Gastrocnemius medialis (tissue), 4 donors: ENCODE measurements around the gene TOMM22. TPM values are rescaled to one million over a fixed set of nuclear protein-coding genes. Genes with fewer than 3 reads are reported as not detected.

Experiments used
- ATAC-seq, 2 donors: fragments of 150-250 bp; one replicate each; pipeline ENCODE4 v1.9.1; 2016
- DNase-seq, 2 donors: peaks; one replicate each; pipeline ENCODE4 v3.0.0-alpha.2; 2019
- H3K27ac ChIP-seq, 4 donors: fragments of 200-600 bp; sonication (generic); 1 replicate in 1 of 4; 2 replicates in 3 of 4; pipeline ENCODE4 v1.5.1; 2016 to 2018; ENCODE audit warnings: mild to moderate bottlenecking in 2 of 4, moderate library complexity in 1 of 4
- H3K27me3 ChIP-seq, 3 donors: fragments of 200-600 bp; sonication (generic) in 2 of 3; 1 replicate in 1 of 3; 2 replicates in 2 of 3; pipeline versions ENCODE4 v1.5.1 to v1.6.0; 2016 to 2019; ENCODE audit warnings: mild to moderate bottlenecking in 1 of 3, moderate library complexity in 1 of 3
- H3K36me3 ChIP-seq, 2 donors: fragments of 200-600 bp; sonication (generic) in 1 of 2; one replicate each; pipeline ENCODE4 v1.5.1; 2017 to 2018
- H3K4me1 ChIP-seq, 2 donors: fragments of 200-600 bp; sonication (generic) in 1 of 2; one replicate each; pipeline ENCODE4 v1.5.1; 2016 to 2017; ENCODE audit warnings: mild to moderate bottlenecking in 2 of 2
- H3K4me3 ChIP-seq, 4 donors: fragments of 200-600 bp; sonication (generic) in 3 of 4; 1 replicate in 1 of 4; 2 replicates in 3 of 4; pipeline ENCODE4 v1.5.1; 2016 to 2019; ENCODE audit warnings: mild to moderate bottlenecking in 2 of 4
- H3K9me3 ChIP-seq, 3 donors: fragments of 200-600 bp; sonication (generic) in 2 of 3; 1 replicate in 1 of 3; 2 replicates in 2 of 3; pipeline ENCODE4 v1.5.1; 2016 to 2019
- POLR2A ChIP-seq, 2 donors: fragments of 450-650 bp; IDR thresholded peaks; one replicate each; pipeline ENCODE4 v1.6.1; 2017; ENCODE audit warnings: antibody characterized with exemption in 2 of 2, mild to moderate bottlenecking in 2 of 2, moderate library complexity in 2 of 2
- in situ Hi-C, 4 donors: fragments of 200-750 bp; cut with MboI; loops; one replicate each; pipeline versions ENCODE4 v1.15.0 to v1.8.0; 2017; ENCODE audit warnings: low sequenced_read_pairs in 4 of 4
- intact Hi-C: fragments of 100-400 bp; cut with DNase I; formaldehyde crosslinking; loops from one replicate; pipeline ENCODE4 v1.15.1; 2023; ENCODE audit warnings: low total_unique reads
- total RNA-seq, 4 donors: library from RNA; depleted of rRNA; stranded (reverse); fragments of >200 nt; gene quantifications; one replicate each; pipeline versions ENCODE4 v1.1.0 to v1.2.3, GENCODE V29; 2016
- TF ChIP-seq, protein P1 (sequence below), 5 experiments: fragments of 450-650 bp in 3 of 5; fragments of 200-600 bp in 2 of 5; sonication (generic) in 2 of 5; IDR thresholded peaks in 4 of 5; conservative IDR thresholded peaks in 1 of 5; 1 replicate in 4 of 5; 2 replicates in 1 of 5; pipeline ENCODE4 v1.5.1; 2016 to 2019; ENCODE audit warnings: antibody characterized with exemption in 5 of 5, mild to moderate bottlenecking in 3 of 5, moderate library complexity in 3 of 5

The TOMM22 gene
- total RNA-seq, 4 donors from 2014 or later = 37.1 to 47.1 (median 46.3) TPM

DNA sequence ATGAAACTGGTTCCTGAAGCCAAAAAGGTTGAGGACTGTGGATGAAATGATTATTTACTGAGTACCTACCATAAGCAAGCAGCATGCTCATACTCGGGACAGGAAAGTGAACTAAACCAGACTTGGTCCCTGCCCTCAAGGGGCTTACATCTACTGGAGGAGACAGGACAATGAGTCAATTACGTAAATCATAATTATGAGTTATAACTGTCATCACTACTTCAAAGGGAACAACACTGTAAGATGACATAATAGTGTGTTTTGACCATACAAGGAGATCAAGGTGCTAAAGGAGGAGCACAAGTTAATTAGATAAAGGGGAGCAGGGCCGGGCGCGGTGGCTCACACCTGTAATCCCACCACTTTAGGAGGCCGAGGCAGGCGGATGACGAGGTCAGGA, 28.0 kb upstream of the TOMM22 start:
- intact Hi-C loops = no loop called here
- in situ Hi-C loops = no loop called here

DNA sequence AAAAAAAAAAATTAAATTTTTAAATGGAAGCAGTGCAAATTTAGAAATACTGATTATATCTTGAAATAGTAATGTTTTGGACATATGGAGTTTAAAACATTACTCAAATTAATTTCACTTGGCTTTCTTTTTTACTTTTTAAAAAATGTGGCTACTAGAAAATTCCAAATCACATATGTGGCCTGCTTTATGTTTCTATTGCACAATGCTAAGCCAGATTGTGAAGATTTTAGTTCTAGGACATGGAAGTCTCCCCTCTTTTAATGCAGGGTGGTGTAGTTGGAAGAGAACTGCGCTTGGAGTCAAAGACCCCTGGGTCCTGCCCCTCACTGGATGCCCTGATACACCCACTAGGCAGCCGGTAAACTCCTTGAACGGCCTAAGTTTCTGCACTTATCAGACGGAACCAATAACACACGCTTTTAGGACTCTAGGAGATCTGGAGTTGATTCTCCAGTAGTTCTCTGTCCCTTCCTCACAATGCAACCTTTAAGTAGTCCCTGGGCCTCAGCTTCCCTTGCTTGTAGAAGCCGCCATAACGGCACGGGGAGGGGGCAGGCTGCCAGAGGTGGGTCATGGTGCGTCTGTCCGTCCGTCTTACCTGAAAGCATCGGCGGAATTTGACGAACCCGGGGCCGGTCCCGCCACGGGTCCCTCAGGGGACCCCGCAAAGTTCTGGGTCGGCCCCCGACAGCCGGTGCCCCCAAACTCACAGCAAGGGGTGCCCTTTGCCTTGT, 26.1 kb upstream of the TOMM22 start:
- Histone ChIP-seq H3K36me3 (no peaks in the 10 kb centered on the region), H3K27ac (peak overlapping the region; percentile 87 to 98 (median 92)), H3K4me3 (peak overlapping the region; percentile 79 to 99 (median 92)), H3K9me3 (no peaks in the 10 kb centered on the region), H3K27me3 (no peaks in the 10 kb centered on the region), H3K4me1 (peaks cover 7 to 18% of the 10 kb centered on the region in 2 donors)
- intact Hi-C loops (loop anchor here (1.0 to 2.0 kb wide), 2 partner anchors 85 to 151 kb away; partner anchors contain the start of gene DMC1), in situ Hi-C loops (no loop called here)
- DNase-seq = no peak
- ATAC-seq = no peak
- TF ChIP-seq, protein P1, sequence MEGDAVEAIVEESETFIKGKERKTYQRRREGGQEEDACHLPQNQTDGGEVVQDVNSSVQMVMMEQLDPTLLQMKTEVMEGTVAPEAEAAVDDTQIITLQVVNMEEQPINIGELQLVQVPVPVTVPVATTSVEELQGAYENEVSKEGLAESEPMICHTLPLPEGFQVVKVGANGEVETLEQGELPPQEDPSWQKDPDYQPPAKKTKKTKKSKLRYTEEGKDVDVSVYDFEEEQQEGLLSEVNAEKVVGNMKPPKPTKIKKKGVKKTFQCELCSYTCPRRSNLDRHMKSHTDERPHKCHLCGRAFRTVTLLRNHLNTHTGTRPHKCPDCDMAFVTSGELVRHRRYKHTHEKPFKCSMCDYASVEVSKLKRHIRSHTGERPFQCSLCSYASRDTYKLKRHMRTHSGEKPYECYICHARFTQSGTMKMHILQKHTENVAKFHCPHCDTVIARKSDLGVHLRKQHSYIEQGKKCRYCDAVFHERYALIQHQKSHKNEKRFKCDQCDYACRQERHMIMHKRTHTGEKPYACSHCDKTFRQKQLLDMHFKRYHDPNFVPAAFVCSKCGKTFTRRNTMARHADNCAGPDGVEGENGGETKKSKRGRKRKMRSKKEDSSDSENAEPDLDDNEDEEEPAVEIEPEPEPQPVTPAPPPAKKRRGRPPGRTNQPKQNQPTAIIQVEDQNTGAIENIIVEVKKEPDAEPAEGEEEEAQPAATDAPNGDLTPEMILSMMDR (IDR thresholded peaks at IDR 0.05 in 4 of 5, conservative IDR thresholded peaks at IDR 0.05 in 1 of 5) = no peak

More for the DNA sequence above, 28.0 kb upstream of the TOMM22 start:
- DNase-seq (no peak), ATAC-seq (no peak)
- Histone ChIP-seq H3K4me3 (no peak overlapping the region), H3K27me3 (no peaks in the 10 kb centered on the region), H3K9me3 (no peaks in the 10 kb centered on the region), H3K27ac (no peak overlapping the region), H3K4me1 (peaks cover 7 to 18% of the 10 kb centered on the region in 2 donors), H3K36me3 (no peaks in the 10 kb centered on the region)
- no peak for TF ChIP-seq POLR2A (IDR thresholded peaks at IDR 0.05)
- TF ChIP-seq, protein P1 (IDR thresholded peaks at IDR 0.05 in 4 of 5, conservative IDR thresholded peaks at IDR 0.05 in 1 of 5) = no peak

DNA sequence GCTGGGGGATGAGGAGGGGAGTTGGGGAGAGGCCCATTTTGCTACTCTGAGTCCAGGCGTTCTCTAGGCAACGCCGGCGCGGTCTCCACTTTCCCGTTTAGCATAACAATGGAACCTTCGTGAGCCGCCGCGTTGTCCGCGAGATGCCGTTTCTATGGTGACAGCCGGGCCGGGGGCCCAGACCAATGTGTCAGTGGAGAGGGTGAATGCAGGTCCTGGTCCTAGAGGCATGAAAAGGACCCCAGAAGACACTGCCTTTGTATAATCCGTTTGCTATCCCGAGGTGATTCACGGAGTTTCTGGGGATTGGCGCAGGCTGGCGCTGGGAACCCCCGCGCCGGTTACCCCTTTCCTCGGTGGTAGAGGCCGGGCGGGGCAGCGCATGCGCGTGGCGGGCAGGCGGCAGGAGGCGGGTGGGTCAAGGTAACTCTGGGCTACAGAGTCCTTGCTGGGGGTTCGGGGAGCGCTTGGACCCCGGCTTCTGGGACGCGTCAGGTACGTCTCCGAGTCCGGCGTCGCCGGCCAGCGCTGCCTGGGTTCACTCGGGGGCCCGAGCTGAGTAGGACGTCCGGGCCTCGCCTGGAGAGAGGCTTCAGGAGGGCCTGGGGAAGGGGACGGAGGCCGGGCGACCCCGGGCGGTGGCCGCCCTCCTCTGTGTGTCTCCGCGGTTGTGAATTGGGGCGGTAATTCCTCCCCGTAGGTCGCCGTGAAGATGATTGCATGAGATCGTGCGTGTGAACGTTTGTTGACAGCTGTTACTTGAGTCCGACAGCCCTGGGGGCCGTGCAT, 25.3 kb upstream of the TOMM22 start, which contains the start of the genes CBY1 and FAM227A:
Gene CBY1 (plus strand): TSS at position 383 of the 789 bp plus-strand sequence. CDS start 11,417 bp downstream, outside the sequence.
Gene FAM227A (minus strand): TSS at position 137 of the 789 bp plus-strand sequence. CDS start 6,224 bp downstream, outside the sequence.
- TF ChIP-seq, protein P1 (IDR thresholded peaks at IDR 0.05 in 4 of 5, conservative IDR thresholded peaks at IDR 0.05 in 1 of 5) = no peak
- peak; percentile 72 to 76 for TF ChIP-seq POLR2A (IDR thresholded peaks at IDR 0.05)
- Histone ChIP-seq H3K36me3 (peaks cover 0 to 6% of the 10 kb centered on the region in 2 donors), H3K27ac (peak within 1 kb of the TSS; percentile 87 to 98 (median 92)), H3K4me3 (peak within 1 kb of the TSS; percentile 79 to 99 (median 92)), H3K9me3 (no peaks in the 10 kb centered on the region), H3K27me3 (no peaks in the 10 kb centered on the region), H3K4me1 (peaks cover 7 to 18% of the 10 kb centered on the region in 2 donors)
- ATAC-seq = peak; percentile 93 to 95
- intact Hi-C loops (loop anchor here (1.0 to 2.0 kb wide), 2 partner anchors 86 to 152 kb away; partner anchors contain the start of gene DMC1), in situ Hi-C loops (no loop called here)
- peak; percentile 64 to 72 for DNase-seq

DNA sequence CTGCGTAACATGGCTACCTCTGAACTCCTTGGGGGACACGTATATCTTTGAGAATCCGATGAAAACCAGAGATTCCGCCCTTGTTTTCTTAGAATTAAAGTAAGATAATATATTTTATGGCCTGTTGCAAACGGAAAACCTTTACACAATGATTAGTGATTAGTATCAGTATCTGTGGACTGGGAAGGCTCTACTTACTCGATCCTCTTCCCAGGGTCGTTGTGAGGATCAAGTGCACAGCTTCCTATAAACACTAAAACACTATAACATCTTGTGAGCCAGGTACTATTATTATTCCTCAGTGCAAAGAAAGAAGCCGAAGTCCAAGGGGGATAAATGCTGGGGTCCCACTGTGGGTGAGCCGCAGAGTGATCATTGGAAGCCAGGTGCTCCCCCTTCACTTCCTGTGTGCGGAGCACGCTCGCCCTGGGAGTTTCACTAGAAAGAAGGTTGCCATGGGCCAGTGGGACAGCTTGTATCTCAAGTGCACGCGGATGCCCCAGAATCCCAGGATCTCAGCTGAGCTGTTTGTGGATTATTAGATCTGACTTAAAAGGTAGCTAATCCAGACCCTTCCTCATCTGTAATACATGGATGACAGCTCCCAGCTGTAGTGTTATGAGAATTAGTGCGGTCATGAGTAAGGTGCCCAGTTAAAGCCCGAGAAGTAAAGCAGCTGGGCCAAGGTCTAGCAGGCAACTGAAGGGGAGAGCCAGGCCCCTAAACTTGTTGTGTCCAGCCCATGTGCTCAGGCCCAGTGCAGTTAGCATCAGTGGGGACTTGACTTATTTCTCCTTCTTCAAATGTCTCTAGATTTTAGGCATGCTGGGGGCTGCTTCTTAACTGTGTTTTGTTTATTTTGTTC, 24.5 kb upstream of the TOMM22 start:
- TF ChIP-seq POLR2A (IDR thresholded peaks at IDR 0.05) = no peak
- TF ChIP-seq, protein P1 (IDR thresholded peaks at IDR 0.05 in 4 of 5, conservative IDR thresholded peaks at IDR 0.05 in 1 of 5) = no peak
- Histone ChIP-seq H3K4me1 (peaks cover 7 to 18% of the 10 kb centered on the region in 2 donors), H3K27ac (peak overlapping the region; percentile 87 to 98 (median 92)), H3K36me3 (peaks cover 0 to 9% of the 10 kb centered on the region in 2 donors), H3K27me3 (no peaks in the 10 kb centered on the region), H3K4me3 (peak overlapping the region; percentile 79 to 99 (median 92)), H3K9me3 (no peaks in the 10 kb centered on the region)
- DNase-seq (no peak), ATAC-seq (no peak)
- intact Hi-C loops (loop anchor here (2.0 kb wide), 1 partner anchor 152 kb away; no protein-coding TSS in a partner anchor), in situ Hi-C loops (no loop called here)
